ENCODE results near the gene SOX12.

SOX12 gene

GRCh38 chr20:364905-365794, 39.8 kb downstream of the SOX12 start:
- Histone ChIP-seq H2BK5ac (ENCODE audit: low read depth, low read length, poor library complexity, severe bottlenecking) (no peak overlapping the region), H3K9ac (ENCODE audit: low read length) (no peak overlapping the region), H3K27ac (ENCODE audit: low read length, poor library complexity, severe bottlenecking) (no peak overlapping the region), H2BK12ac (ENCODE audit: low read length in 2 of 2) (no peak overlapping the region), H3K4me2 (ENCODE audit: low read length, poor library complexity, severe bottlenecking) (no peak overlapping the region), H3K14ac (ENCODE audit: low read length in 2 of 2) (no peak overlapping the region), H2AK5ac (ENCODE audit: low read length, severe bottlenecking) (no peak overlapping the region), H3K36me3 (ENCODE audit: control insufficient read depth in 1 of 2, insufficient read depth in 2 of 2, low read depth in 1 of 2, low read length in 2 of 2) (no peaks in the 10 kb centered on the region), H4K8ac (ENCODE audit: low read length) (no peak overlapping the region), H4K91ac (ENCODE audit: low read length) (peak overlapping the region; percentile 14), H2BK15ac (ENCODE audit: low read depth, poor library complexity, severe bottlenecking) (no peak overlapping the region), H3K4me1 (ENCODE audit: control insufficient read depth, insufficient read depth, low read depth, low read length) (peaks cover 25% of the 10 kb centered on the region), H3K9me3 (ENCODE audit: control insufficient read depth, low read length) (no peaks in the 10 kb centered on the region), H3K18ac (ENCODE audit: low read depth in 1 of 2, low read length in 2 of 2) (no peak overlapping the region), H3K4me3 (ENCODE audit: insufficient read depth in 1 of 2, low read depth in 1 of 2, low read length in 2 of 2) (no peak overlapping the region), H2AFZ (ENCODE audit: low read depth, low read length) (no peak overlapping the region), H3K27me3 (ENCODE audit: control insufficient read depth in 1 of 2, insufficient read depth in 1 of 2, low read length in 2 of 2) (no peaks in the 10 kb centered on the region), H3K4ac (ENCODE audit: low read depth in 1 of 2, low read length in 2 of 2) (no peak overlapping the region), H3K79me1 (replicated peaks; ENCODE audit: low read length, poor library complexity, severe bottlenecking) (no peaks in the 10 kb centered on the region), H3K23ac (ENCODE audit: low read length in 2 of 2) (no peak overlapping the region), H2BK120ac (ENCODE audit: low read depth, low read length) (no peak overlapping the region)
- WGBS = 79% methylated on average over 8 of the region's 9 CpGs
- DNase-seq = peak; percentile 34

GRCh38 chr20:366041-366718, 40.8 kb downstream of the SOX12 start:
- Histone ChIP-seq H3K9me3 (ENCODE audit: control insufficient read depth, low read length) (no peaks in the 10 kb centered on the region), H3K27me3 (ENCODE audit: control insufficient read depth in 1 of 2, insufficient read depth in 1 of 2, low read length in 2 of 2) (no peaks in the 10 kb centered on the region), H3K18ac (ENCODE audit: low read depth in 1 of 2, low read length in 2 of 2) (no peak overlapping the region), H2BK5ac (ENCODE audit: low read depth, low read length, poor library complexity, severe bottlenecking) (no peak overlapping the region), H3K79me1 (replicated peaks; ENCODE audit: low read length, poor library complexity, severe bottlenecking) (no peaks in the 10 kb centered on the region), H3K14ac (ENCODE audit: low read length in 2 of 2) (no peak overlapping the region), H3K36me3 (ENCODE audit: control insufficient read depth in 1 of 2, insufficient read depth in 2 of 2, low read depth in 1 of 2, low read length in 2 of 2) (no peaks in the 10 kb centered on the region), H3K4ac (ENCODE audit: low read depth in 1 of 2, low read length in 2 of 2) (no peak overlapping the region), H3K23ac (ENCODE audit: low read length in 2 of 2) (no peak overlapping the region), H2BK12ac (ENCODE audit: low read length in 2 of 2) (no peak overlapping the region), H2AFZ (ENCODE audit: low read depth, low read length) (no peak overlapping the region), H3K9ac (ENCODE audit: low read length) (no peak overlapping the region), H3K4me3 (ENCODE audit: insufficient read depth in 1 of 2, low read depth in 1 of 2, low read length in 2 of 2) (no peak overlapping the region), H4K8ac (ENCODE audit: low read length) (no peak overlapping the region), H2AK5ac (ENCODE audit: low read length, severe bottlenecking) (no peak overlapping the region), H2BK15ac (ENCODE audit: low read depth, poor library complexity, severe bottlenecking) (no peak overlapping the region), H4K91ac (ENCODE audit: low read length) (no peak overlapping the region), H3K4me1 (ENCODE audit: control insufficient read depth, insufficient read depth, low read depth, low read length) (peaks cover 18% of the 10 kb centered on the region), H3K4me2 (ENCODE audit: low read length, poor library complexity, severe bottlenecking) (no peak overlapping the region), H3K27ac (ENCODE audit: low read length, poor library complexity, severe bottlenecking) (no peak overlapping the region), H2BK120ac (ENCODE audit: low read depth, low read length) (peak overlapping the region; percentile 62)
- no peak for DNase-seq
- WGBS = 84% methylated on average over 4 of the region's 7 CpGs

- Histone ChIP-seq H3K79me1 (replicated peaks; ENCODE audit: low read length, poor library complexity, severe bottlenecking) (no peaks in the 10 kb centered on the region), H2BK12ac (ENCODE audit: low read length in 2 of 2) (peak overlapping the region in 1 of 2 experiments; percentile 38), H3K4me1 (ENCODE audit: control insufficient read depth, insufficient read depth, low read depth, low read length) (peaks cover 19% of the 10 kb centered on the region), H3K23ac (ENCODE audit: low read length in 2 of 2) (no peak overlapping the region), H3K27ac (ENCODE audit: low read length, poor library complexity, severe bottlenecking) (no peak overlapping the region), H3K9ac (ENCODE audit: low read length) (no peak overlapping the region), H2BK120ac (ENCODE audit: low read depth, low read length) (peak overlapping the region; percentile 64), H2AK5ac (ENCODE audit: low read length, severe bottlenecking) (no peak overlapping the region), H3K4ac (ENCODE audit: low read depth in 1 of 2, low read length in 2 of 2) (no peak overlapping the region), H2BK5ac (ENCODE audit: low read depth, low read length, poor library complexity, severe bottlenecking) (no peak overlapping the region), H3K14ac (ENCODE audit: low read length in 2 of 2) (no peak overlapping the region), H3K36me3 (ENCODE audit: control insufficient read depth in 1 of 2, insufficient read depth in 2 of 2, low read depth in 1 of 2, low read length in 2 of 2) (no peaks in the 10 kb centered on the region), H3K4me2 (ENCODE audit: low read length, poor library complexity, severe bottlenecking) (no peak overlapping the region), H3K9me3 (ENCODE audit: control insufficient read depth, low read length) (no peaks in the 10 kb centered on the region), H2AFZ (ENCODE audit: low read depth, low read length) (no peak overlapping the region), H3K4me3 (ENCODE audit: insufficient read depth in 1 of 2, low read depth in 1 of 2, low read length in 2 of 2) (no peak overlapping the region), H4K8ac (ENCODE audit: low read length) (no peak overlapping the region), H4K91ac (ENCODE audit: low read length) (no peak overlapping the region), H2BK15ac (ENCODE audit: low read depth, poor library complexity, severe bottlenecking) (peak overlapping the region; percentile 23), H3K18ac (ENCODE audit: low read depth in 1 of 2, low read length in 2 of 2) (peak overlapping the region in 1 of 2 experiments; percentile 18), H3K27me3 (ENCODE audit: control insufficient read depth in 1 of 2, insufficient read depth in 1 of 2, low read length in 2 of 2) (no peaks in the 10 kb centered on the region)
- 90% methylated on average over 13 of the region's 13 CpGs for whole genome bisulfite sequencing
- DNase-seq = no peak
Observed at GRCh38 chr20:366719-367485, 41.5 kb downstream of the SOX12 start.

- H3K18ac ChIP-seq (ENCODE audit: low read depth in 1 of 2, low read length in 2 of 2) = peak overlapping the region; percentile 18 to 19
- no peak for DNase-seq
- H4K8ac ChIP-seq (ENCODE audit: low read length) = no peak overlapping the region
- H3K23ac ChIP-seq (ENCODE audit: low read length in 2 of 2) = no peak overlapping the region
- peaks cover 18% of the 10 kb centered on the region for H3K4me1 ChIP-seq (ENCODE audit: control insufficient read depth, insufficient read depth, low read depth, low read length)
- H3K79me1 ChIP-seq (replicated peaks; ENCODE audit: low read length, poor library complexity, severe bottlenecking) = no peaks in the 10 kb centered on the region
- no peak overlapping the region for H3K9ac ChIP-seq (ENCODE audit: low read length)
- no peak overlapping the region for H2BK5ac ChIP-seq (ENCODE audit: low read depth, low read length, poor library complexity, severe bottlenecking)
- no peak overlapping the region for H2AK5ac ChIP-seq (ENCODE audit: low read length, severe bottlenecking)
- H3K36me3 ChIP-seq (ENCODE audit: control insufficient read depth in 1 of 2, insufficient read depth in 2 of 2, low read depth in 1 of 2, low read length in 2 of 2) = no peaks in the 10 kb centered on the region
- H3K14ac ChIP-seq (ENCODE audit: low read length in 2 of 2) = no peak overlapping the region
- H3K27ac ChIP-seq (ENCODE audit: low read length, poor library complexity, severe bottlenecking) = no peak overlapping the region
- H3K4ac ChIP-seq (ENCODE audit: low read depth in 1 of 2, low read length in 2 of 2) = no peak overlapping the region
- no peak overlapping the region for H2AFZ ChIP-seq (ENCODE audit: low read depth, low read length)
- H2BK12ac ChIP-seq (ENCODE audit: low read length in 2 of 2) = peak overlapping the region in 1 of 2 experiments; percentile 38
- no peak overlapping the region for H3K4me2 ChIP-seq (ENCODE audit: low read length, poor library complexity, severe bottlenecking)
- H3K4me3 ChIP-seq (ENCODE audit: insufficient read depth in 1 of 2, low read depth in 1 of 2, low read length in 2 of 2) = no peak overlapping the region
- H2BK15ac ChIP-seq (ENCODE audit: low read depth, poor library complexity, severe bottlenecking) = peak overlapping the region; percentile 23
- no peaks in the 10 kb centered on the region for H3K27me3 ChIP-seq (ENCODE audit: control insufficient read depth in 1 of 2, insufficient read depth in 1 of 2, low read length in 2 of 2)
- no peak overlapping the region for H4K91ac ChIP-seq (ENCODE audit: low read length)
- H2BK120ac ChIP-seq (ENCODE audit: low read depth, low read length) = peak overlapping the region; percentile 64
- 81% methylated on average over 8 of the region's 8 CpGs for WGBS
- H3K9me3 ChIP-seq (ENCODE audit: control insufficient read depth, low read length) = no peaks in the 10 kb centered on the region
Observed at GRCh38 chr20:367486-367887, 42.1 kb downstream of the SOX12 start.
